Skeletal muscle tissue (tissue), 4 donors: ENCODE results near the gene KCNJ15. TPM values are rescaled to one million over a fixed set of nuclear protein-coding genes. Genes with fewer than 3 reads are reported as not detected.

Source experiments
- H3K27ac ChIP-seq: one replicate; pipeline ENCODE4 v1.7.0; 2013; ENCODE audit warnings: mild to moderate bottlenecking, low read depth, low read length, inconsistent platforms
- H3K27me3 ChIP-seq, 3 donors: one replicate each; pipeline ENCODE4 v1.7.0; 2013; ENCODE audit warnings: low read length in 3 of 3; ENCODE audit not compliant: control insufficient read depth in 3 of 3, insufficient read depth in 3 of 3
- H3K36me3 ChIP-seq, 3 donors: one replicate each; pipeline ENCODE4 v1.7.0; 2013; ENCODE audit warnings: low read length in 3 of 3; ENCODE audit not compliant: control insufficient read depth in 3 of 3, insufficient read depth in 3 of 3
- H3K4me1 ChIP-seq, 3 donors: one replicate each; pipeline ENCODE4 v1.7.0; 2013; ENCODE audit warnings: low read length in 3 of 3, mild to moderate bottlenecking in 3 of 3; ENCODE audit not compliant: control insufficient read depth in 3 of 3, insufficient read depth in 3 of 3
- H3K4me3 ChIP-seq, 3 donors: one replicate each; pipeline ENCODE4 v1.7.0; 2013; ENCODE audit warnings: low read length in 3 of 3
- H3K9ac ChIP-seq, 3 donors: one replicate each; pipeline ENCODE4 v1.7.0; 2013; ENCODE audit warnings: low read length in 3 of 3, mild to moderate bottlenecking in 3 of 3, moderate library complexity in 2 of 3, low read depth in 1 of 3
- H3K9me3 ChIP-seq, 3 donors: one replicate each; pipeline ENCODE4 v1.7.0; 2013; ENCODE audit warnings: low read length in 3 of 3; ENCODE audit not compliant: control insufficient read depth in 3 of 3
- total RNA-seq: library from RNA; depleted of rRNA; stranded (reverse); fragments of >200 nt; gene quantifications from one replicate; pipeline ENCODE4 v1.2.3, GENCODE V29; 2014
- donor health status: Osteomylitis.

KCNJ15 gene
- total RNA-seq, 1 donor from 2014 or later = 0.52 TPM

- no peaks in the 10 kb centered on the region for H3K36me3 ChIP-seq
- peaks cover 8 to 26% (median 24%) of the 10 kb centered on the region in 3 donors for H3K27me3 ChIP-seq
- H3K4me1 ChIP-seq = peaks cover 3 to 7% (median 6%) of the 10 kb centered on the region in 3 donors
- H3K4me3 ChIP-seq = no peak overlapping the region
- H3K27ac ChIP-seq = no peak overlapping the region
- H3K9ac ChIP-seq = no peak overlapping the region
- H3K9me3 ChIP-seq = no peaks in the 10 kb centered on the region
These were observed 93.2 kb downstream of the KCNJ15 start for GRCh38 chr21:38349977-38350376.

GRCh38 chr21:38350684-38351083 lies 93.9 kb downstream of the KCNJ15 start:
- Histone ChIP-seq H3K4me3 (no peak overlapping the region), H3K4me1 (peaks cover 3 to 7% (median 6%) of the 10 kb centered on the region in 3 donors), H3K27ac (no peak overlapping the region), H3K9ac (no peak overlapping the region), H3K27me3 (peaks cover 6 to 32% (median 24%) of the 10 kb centered on the region in 3 donors), H3K36me3 (no peaks in the 10 kb centered on the region), H3K9me3 (no peaks in the 10 kb centered on the region)

GRCh38 chr21:38351176-38351959 lies 94.6 kb downstream of the KCNJ15 start:
- Histone ChIP-seq H3K36me3 (no peaks in the 10 kb centered on the region), H3K27ac (peak overlapping the region; percentile 59), H3K9ac (no peak overlapping the region), H3K9me3 (no peaks in the 10 kb centered on the region), H3K4me3 (no peak overlapping the region), H3K4me1 (peaks cover 3 to 7% (median 7%) of the 10 kb centered on the region in 3 donors), H3K27me3 (peaks cover 6 to 32% (median 24%) of the 10 kb centered on the region in 3 donors)

GRCh38 chr21:38351961-38352521 lies 95.2 kb downstream of the KCNJ15 start:
- Histone ChIP-seq H3K9me3 (no peaks in the 10 kb centered on the region), H3K9ac (no peak overlapping the region), H3K27ac (peak overlapping the region; percentile 59), H3K4me3 (no peak overlapping the region), H3K27me3 (peaks cover 5 to 32% (median 29%) of the 10 kb centered on the region in 3 donors), H3K4me1 (peaks cover 3 to 7% (median 7%) of the 10 kb centered on the region in 3 donors), H3K36me3 (no peaks in the 10 kb centered on the region)

GRCh38 chr21:38352536-38353219 lies 95.9 kb downstream of the KCNJ15 start:
- no peak overlapping the region for H3K4me3 ChIP-seq
- peaks cover 3 to 7% (median 7%) of the 10 kb centered on the region in 3 donors for H3K4me1 ChIP-seq
- no peaks in the 10 kb centered on the region for H3K36me3 ChIP-seq
- H3K27ac ChIP-seq = no peak overlapping the region
- H3K27me3 ChIP-seq = peaks cover 0 to 32% (median 26%) of the 10 kb centered on the region in 3 donors
- no peaks in the 10 kb centered on the region for H3K9me3 ChIP-seq
- H3K9ac ChIP-seq = no peak overlapping the region

GRCh38 chr21:38354231-38354630 lies 97.4 kb downstream of the KCNJ15 start:
- H3K9ac ChIP-seq = no peak overlapping the region
- peaks cover 0 to 32% (median 26%) of the 10 kb centered on the region in 3 donors for H3K27me3 ChIP-seq
- peaks cover 3 to 7% (median 5%) of the 10 kb centered on the region in 3 donors for H3K4me1 ChIP-seq
- no peak overlapping the region for H3K4me3 ChIP-seq
- no peaks in the 10 kb centered on the region for H3K36me3 ChIP-seq
- H3K27ac ChIP-seq = no peak overlapping the region
- H3K9me3 ChIP-seq = no peaks in the 10 kb centered on the region

- no peak overlapping the region for H3K9ac ChIP-seq
- H3K4me1 ChIP-seq = peaks cover 3 to 7% (median 5%) of the 10 kb centered on the region in 3 donors
- H3K9me3 ChIP-seq = no peaks in the 10 kb centered on the region
- H3K27ac ChIP-seq = no peak overlapping the region
- no peaks in the 10 kb centered on the region for H3K36me3 ChIP-seq
- H3K4me3 ChIP-seq = no peak overlapping the region
- peaks cover 0 to 32% (median 28%) of the 10 kb centered on the region in 3 donors for H3K27me3 ChIP-seq
These were observed 98.0 kb downstream of the KCNJ15 start for GRCh38 chr21:38354746-38355145.

- no peaks in the 10 kb centered on the region for H3K36me3 ChIP-seq
- peaks cover 0 to 36% (median 30%) of the 10 kb centered on the region in 3 donors for H3K27me3 ChIP-seq
- H3K4me3 ChIP-seq = no peak overlapping the region
- H3K4me1 ChIP-seq = peaks cover 3 to 7% (median 5%) of the 10 kb centered on the region in 3 donors
- H3K9ac ChIP-seq = no peak overlapping the region
- H3K27ac ChIP-seq = no peak overlapping the region
- no peaks in the 10 kb centered on the region for H3K9me3 ChIP-seq
These were observed 98.6 kb downstream of the KCNJ15 start for GRCh38 chr21:38355353-38355752.

GRCh38 chr21:38355992-38356781 lies 99.4 kb downstream of the KCNJ15 start:
- no peak overlapping the region for H3K4me3 ChIP-seq
- no peaks in the 10 kb centered on the region for H3K9me3 ChIP-seq
- no peak overlapping the region for H3K9ac ChIP-seq
- no peaks in the 10 kb centered on the region for H3K36me3 ChIP-seq
- H3K27ac ChIP-seq = no peak overlapping the region
- H3K4me1 ChIP-seq = peaks cover 2 to 5% (median 5%) of the 10 kb centered on the region in 3 donors
- peaks cover 0 to 30% (median 25%) of the 10 kb centered on the region in 3 donors for H3K27me3 ChIP-seq
